GM12873 (cell line): ENCODE data around the gene LMF1.

Experiments used
- TF ChIP-seq, protein P1 (sequence below): IDR thresholded peaks from 2 replicates; pipeline ENCODE4 v1.5.1; 2012; ENCODE audit warnings: low read depth, mild to moderate bottlenecking, moderate library complexity, low read length, control low read depth; ENCODE audit not compliant: insufficient read depth; ENCODE audit errors: missing control alignments

The LMF1 gene

DNA sequence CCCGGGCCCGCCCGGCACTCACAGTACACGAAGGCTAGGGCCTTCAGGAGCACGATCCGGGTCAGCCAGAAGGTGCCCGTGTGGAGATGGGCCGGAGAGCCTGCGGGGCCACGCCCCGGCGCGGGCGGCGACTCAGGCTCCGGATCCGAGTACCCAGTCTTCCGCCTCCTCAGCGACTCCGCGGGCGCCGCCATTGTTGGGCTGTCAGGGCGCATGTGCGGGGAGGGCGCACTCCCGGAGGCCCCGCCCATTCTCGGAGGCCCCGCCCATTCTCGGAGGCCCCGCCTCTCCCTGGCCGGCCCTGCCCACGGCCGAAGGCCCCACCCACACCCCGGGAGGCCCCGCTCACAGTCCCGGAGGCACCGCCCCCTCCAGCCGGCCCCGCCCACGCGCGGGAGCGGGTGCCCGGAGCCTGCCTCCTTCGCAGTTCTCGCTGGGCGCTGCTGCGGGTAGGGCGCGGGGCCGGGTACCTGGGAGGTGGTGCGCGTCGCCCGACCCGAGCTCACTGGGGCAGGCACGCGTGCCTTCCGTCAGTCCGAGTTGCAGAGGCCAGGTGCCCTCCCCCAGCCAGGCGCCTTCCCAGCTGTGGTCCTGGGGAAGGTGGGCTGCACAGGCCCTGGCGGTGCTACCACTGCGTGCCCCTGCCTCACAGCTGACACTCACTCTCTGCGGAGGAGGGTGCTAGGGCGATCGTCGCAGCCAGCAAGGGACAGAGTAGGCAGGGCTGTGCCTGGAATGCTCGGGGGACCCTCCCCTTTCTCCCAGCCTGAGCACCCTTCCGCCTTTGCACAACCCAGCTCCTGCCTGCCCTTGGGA is at the start of gene LMF1:
Gene LMF1 (minus strand): TSS at position 219 of the 816 bp plus-strand sequence. CDS start 4 bp downstream, at position 215.
- TF ChIP-seq, protein P1, sequence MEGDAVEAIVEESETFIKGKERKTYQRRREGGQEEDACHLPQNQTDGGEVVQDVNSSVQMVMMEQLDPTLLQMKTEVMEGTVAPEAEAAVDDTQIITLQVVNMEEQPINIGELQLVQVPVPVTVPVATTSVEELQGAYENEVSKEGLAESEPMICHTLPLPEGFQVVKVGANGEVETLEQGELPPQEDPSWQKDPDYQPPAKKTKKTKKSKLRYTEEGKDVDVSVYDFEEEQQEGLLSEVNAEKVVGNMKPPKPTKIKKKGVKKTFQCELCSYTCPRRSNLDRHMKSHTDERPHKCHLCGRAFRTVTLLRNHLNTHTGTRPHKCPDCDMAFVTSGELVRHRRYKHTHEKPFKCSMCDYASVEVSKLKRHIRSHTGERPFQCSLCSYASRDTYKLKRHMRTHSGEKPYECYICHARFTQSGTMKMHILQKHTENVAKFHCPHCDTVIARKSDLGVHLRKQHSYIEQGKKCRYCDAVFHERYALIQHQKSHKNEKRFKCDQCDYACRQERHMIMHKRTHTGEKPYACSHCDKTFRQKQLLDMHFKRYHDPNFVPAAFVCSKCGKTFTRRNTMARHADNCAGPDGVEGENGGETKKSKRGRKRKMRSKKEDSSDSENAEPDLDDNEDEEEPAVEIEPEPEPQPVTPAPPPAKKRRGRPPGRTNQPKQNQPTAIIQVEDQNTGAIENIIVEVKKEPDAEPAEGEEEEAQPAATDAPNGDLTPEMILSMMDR = no peak

DNA sequence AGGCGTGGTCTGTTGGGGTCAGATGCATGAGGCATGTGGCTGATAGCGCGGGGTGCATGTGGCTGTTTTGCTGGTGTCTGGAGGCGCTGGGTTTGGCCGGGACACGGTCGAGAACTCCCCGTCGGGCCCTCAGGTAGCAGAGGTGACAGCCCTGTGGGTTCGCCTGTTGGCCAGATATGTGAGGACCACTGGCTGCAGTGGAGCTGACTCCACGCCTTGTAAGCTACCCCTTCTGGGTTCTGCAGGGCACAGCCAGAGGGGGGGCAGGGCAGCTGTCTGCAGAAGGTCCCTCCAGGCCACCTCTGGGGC is 49.3 kb upstream of the LMF1 start:
- TF ChIP-seq, protein P1 = no peak

DNA sequence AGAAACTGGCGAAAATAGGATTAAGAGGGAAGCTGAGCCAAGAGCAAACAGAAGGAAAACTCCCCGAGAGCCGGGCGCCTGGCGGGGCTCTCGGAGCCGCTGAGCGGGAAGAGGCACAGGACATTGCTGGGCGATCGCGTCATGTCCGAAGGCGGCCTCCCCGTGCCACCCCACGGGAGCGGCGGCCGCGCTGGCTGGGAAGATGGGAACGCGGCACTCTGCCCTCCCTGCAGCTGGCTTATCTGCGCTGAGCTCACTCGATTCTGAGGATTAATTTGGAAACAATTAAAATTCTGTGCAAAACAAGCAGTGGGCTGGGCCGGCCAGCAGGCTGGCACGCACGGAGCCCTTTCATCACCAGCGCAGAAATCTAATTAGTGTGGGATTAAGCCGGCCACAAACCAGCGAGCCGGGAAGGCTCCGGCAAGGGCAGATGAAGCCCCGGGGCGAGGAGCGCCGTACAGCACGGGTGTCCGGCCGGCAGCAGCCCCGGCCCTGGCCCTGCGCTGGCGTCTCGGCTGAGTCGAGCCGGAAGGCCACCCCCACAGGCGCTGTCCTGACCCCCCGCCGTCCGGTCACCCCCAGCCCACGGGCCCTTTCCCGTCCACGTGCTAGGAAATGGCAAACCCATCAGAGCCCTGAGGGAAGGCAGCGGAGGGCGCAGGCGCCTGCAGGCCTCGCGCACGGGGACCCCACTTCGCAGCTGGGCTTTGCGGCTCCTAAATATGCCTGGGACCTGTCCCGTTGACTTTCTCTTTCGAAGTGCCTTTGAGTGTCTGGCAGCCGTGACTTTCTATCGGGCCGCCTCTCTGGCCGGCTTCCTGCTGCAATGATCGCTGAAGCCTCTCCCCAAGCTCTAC is 48.7 kb upstream of the LMF1 start:
- TF ChIP-seq, protein P1 = no peak

DNA sequence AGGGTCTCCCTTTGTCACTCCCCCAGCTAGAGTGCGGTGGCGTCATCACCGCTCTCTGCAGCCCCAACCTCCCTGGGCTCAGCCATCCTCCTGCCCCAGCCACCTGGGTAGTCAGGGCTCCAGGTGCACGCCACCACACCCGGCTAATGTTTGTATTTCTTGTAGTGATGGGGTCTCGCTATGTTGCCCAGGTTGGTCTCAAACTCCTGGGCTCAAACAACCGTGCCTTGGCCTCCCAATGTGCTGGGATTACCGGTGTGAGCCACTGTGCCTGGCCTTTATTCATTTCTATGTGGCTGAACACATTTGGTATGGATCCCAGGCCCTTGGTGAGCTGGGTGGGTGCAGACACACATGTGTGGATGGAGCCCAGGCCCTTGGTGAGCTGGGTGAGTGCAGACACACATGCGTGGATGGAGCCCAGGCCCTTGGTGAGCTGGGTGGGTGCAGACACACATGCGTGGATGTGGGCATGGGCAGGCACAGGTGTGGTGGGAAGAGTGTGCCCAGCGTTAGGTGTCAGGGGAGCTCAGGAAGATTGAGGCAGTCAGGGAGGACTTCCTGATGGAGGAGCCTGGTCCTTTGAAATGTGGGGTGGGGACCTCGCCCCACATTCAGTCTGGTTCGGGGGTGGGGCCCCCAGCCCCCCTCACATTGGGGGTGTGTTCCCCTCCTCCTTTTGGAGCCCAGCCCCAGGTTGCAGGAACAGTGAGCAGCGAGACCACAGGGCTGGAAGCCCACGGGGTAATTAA is 47.8 kb upstream of the LMF1 start:
- TF ChIP-seq, protein P1 = no peak

DNA sequence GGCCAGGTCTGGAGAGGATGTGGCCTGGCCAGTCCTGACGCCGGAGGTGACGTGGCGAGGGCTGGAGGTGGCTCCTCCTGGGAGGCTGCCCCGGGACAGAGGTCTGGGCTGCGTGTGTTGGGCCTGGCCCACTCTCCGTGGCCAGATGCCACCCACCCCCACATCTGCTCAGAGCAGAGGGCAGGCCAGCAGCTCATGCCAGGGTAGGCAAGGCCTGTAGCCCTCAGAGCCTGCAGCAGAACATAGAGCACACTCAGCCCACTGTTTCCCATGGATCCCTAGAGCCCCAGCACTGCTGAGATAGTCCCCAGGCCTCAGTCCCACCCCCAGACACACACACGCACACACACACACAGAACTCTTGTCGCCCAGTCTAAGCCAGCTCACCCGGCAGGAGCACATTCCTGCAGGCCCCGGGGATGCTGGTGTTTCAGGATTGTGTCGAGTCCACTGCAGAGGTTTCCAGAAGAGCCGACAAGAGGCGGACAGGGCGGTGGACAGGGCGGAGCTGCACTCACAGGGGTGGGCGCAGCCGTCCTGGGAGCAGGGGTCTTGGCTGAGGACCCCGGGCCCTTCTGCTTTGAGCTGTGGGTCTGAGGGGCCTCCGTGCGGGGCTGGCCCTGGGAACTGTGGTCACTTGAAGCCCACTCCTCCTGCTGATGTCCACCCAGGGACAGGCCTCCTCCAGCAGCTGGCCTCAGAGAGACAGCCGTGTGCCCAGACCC is 44.1 kb upstream of the LMF1 start:
- TF ChIP-seq, protein P1 = no peak

DNA sequence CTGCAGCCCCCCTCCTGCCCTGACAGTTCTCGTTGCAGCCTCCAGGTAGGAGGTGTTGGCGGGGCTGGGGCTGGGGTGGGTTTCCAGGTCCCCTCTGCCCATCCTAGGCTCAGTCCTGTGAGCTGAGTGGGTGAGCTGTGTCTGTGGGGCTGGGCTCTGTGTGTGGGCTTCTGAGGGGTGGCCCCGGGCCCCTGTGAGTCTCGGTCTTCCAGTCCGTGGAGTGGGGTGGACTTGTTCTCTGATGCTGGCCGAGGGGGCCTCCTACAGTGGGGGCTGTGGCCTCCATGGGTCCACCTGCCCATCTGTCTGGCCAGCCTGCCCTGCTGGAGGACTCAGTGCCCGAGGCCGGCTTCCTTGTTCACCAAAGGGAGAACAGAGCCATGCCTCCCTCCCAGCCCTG is 43.4 kb upstream of the LMF1 start:
- TF ChIP-seq, protein P1 = no peak

DNA sequence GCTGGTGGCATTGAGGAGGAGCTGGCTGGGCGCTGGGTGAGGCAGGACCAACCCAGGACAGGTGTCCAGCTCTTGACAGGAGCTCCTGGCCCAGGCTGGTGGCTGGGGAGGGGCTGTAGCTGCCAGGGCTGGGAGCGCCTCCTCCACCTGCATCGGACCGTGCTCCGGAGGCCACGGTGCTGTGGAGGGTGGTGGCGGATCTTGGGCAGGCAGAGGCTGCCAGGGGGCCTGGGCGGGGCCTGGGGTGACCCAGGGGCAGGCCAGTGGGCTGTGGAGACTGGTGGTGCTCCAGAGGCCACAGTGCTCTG is 42.8 kb upstream of the LMF1 start:
- TF ChIP-seq, protein P1 = no peak
